ENCODE data around the gene SCN8A.
"Not testable (repeated sequence)": the region's sequence is repeated elsewhere in the genome, so short reads cannot be mapped to it uniquely, and the experiment has no call there.

The SCN8A gene

DNA sequence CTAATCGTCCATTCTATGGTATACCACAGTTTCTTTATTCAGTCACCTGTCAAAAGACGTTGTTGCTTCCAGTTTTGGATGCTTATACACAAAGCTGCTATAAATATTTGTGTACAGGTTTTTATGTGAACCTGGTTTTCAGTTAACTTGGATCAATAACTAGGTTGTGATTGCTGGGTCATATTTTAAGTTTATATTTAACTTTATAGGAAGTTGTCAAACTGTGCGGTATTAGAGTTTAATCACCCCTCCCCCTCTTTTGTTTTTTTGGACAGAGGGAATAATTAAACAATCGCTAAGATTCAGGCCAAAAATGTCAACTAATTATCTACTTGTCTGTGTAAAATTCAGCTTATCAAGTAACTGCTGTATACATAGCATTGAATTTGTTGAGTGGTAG lies 34.3 kb downstream of the SCN8A start:
- no peak for DNase-seq (ENCODE audit: low spot score)

DNA sequence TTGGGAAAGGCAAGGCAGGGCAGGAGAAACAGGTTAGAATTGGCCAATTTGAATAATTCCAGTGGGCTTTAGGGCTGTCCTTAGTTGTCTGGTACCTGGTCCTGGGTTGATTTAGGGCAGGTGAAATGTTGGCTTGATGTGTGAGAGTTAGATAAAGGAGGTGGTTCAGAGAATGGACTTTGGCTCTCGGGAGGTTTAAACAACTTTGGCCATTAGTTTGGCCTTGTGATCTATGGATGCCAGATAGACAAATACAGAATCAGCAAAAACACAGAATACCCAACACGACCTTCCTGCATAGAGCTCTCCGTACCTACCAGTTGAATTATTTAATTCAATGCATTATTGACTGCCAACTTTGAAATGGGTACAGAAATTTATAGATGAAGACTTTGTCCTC lies 35.1 kb downstream of the SCN8A start:
- no peak for DNase-seq (ENCODE audit: low spot score)

DNA sequence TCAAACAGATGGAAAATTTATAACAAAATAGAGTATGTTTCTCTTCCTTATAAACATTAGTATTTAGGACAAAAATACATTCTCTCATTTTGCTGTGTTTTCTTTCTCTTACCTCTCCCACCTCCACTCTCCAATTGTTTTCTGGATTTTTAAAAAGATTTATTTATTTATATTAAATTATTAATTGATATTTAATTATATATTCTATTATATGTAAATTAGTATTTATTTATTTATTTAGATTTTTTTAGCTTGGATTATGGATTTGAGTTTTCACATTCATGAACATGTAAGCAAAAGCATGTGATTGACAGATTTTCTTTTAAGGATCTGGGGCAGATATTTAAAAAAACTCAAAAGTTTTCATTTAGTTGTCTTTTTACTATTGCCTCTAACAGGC lies 35.6 kb downstream of the SCN8A start:
- DNase-seq (ENCODE audit: low spot score): no peak

DNA sequence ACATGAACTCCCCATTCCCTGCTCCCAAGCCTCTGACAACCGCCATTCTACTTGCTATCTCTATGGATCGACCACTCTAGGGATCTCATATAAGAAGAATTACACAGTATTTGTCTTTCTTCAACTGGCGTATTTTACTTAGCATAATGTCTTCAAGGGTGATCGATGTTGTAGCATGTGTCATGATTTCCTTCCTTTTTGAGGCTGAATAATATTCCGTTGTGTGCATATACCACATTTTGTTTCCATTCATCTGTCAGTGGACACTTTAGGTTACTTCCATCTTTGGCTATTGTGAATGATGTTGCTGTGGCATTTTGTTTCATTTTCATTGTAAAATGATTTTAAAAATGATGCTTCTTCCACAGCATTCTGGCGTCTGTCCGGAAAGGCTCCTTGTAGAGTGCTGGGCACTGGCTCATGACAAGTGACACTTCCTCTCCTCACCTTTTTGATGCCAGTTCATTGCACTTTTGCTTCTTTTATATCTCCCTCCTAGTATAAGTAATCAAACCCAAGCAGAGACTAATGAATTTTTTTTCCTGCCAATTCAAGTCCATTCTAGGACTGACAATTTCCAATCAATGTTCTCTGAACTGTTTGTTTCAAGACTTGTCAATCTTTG lies 39.3 kb downstream of the SCN8A start:
- DNase-seq (ENCODE audit: low spot score): no peak

DNA sequence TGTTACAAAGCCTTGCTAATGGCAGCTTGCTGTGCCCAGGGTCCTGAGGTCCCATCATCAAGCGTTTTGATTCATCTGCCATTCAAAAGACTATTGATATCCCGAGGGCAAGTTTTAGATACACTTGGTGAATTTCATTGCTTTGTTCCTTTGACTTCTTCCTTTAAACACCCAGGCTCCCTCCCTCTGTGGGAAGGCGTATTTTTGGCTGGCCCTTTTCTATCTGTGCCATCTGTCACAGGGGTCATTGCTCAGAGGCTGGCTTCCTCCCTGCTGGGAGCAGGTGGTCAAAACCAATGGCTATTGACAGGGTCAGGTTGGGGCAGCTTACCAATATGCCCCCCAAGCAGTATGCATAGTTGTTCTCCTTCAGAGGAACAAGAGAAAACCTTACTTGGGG lies 40.0 kb downstream of the SCN8A start:
- no peak for DNase-seq (ENCODE audit: low spot score)

DNA sequence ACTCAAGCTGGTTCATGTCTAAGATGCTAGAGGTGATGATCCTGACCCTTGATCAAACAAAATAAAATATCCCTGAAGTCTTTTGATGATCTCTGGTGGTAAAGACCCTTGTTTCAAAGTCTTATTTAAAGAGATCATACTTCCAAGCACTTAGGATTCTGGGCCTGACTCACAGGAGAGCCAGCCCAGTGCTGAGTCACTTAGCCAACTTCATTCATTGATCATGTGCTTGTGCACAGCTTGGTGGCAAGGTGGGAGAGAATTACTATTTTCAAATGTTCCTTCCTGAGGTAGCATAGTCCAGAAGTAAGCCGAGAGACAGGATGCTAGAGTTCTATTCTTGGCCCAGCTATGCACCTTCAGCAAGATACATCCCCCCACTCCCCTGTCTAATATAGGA lies 40.6 kb downstream of the SCN8A start:
- DNase-seq (ENCODE audit: low spot score): no peak

DNA sequence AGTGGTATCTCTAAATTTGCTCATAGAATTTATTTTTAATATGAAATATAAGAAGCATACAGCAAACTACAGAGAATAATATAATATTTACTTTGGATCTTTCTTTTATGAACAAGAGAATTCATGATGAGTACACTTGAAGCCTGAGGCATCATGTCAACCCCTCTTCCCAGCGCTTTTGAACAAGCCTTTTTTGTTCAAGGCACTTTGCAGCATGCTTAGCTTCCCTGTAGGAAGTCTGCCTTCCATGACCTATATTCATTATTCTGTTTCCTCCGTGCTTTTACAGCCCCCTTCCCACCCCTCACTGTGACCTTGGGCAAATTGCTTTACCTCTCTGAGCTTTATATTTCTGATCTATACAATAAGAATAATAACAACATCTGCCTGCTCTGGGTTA lies 41.6 kb downstream of the SCN8A start:
- no peak for DNase-seq (ENCODE audit: low spot score)

DNA sequence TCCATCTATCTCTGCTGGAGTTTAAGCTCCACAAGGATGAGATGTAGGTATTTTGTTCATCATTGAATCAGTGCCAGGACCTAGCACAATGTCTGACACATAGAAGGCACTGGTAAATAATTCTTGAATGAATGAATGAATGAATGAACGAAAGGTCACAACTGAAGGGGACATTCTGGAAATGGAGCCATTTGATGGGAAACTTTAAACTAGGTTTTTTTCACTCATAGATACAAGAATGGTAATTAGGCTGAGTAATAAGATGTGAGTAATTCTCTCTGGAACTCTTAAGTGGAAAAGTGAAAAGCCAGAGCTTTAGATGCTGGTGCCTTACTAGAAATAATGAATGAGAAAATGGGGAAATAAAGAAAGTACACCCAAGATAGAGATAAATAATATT lies 44.3 kb downstream of the SCN8A start:
- DNase-seq (ENCODE audit: low spot score): no peak

DNA sequence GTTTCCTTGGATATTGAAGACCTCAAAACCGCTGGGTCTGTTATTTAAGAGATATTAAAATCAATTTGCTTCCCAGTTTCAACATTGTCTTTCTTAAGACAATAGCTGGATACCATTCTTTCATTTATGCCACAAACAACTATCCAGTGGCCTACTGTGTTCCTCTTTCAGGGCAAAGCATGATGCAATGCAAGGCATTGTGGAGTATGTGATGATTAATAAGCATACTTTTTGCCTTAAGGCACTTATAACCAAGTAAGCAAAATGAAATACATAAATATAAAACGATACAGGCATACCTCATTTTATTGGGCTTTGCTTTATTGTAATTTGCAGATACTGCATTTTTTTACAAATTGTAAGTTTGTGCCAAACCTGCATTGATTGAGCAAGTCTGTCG lies 45.5 kb downstream of the SCN8A start:
- DNase-seq (ENCODE audit: low spot score): no peak

DNA sequence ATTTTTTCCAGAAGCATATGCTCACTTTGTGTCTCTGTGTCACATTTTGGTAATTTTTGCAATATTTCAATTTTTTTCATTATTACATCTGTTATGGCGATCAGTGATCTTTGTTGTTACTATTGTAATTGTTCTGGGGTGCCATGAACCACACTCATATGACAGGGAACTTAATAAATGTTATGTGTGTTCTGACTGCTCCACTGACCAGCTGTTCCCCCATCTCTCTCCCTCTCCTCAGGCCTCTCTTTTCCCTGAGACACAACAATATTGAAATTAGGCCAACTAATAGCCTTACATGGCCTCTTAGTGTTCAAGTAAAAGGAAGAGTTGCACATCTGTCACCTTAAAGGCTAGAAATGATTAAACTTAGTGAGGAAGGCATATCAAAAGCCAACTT lies 46.0 kb downstream of the SCN8A start:
- no peak for DNase-seq (ENCODE audit: low spot score)

DNA sequence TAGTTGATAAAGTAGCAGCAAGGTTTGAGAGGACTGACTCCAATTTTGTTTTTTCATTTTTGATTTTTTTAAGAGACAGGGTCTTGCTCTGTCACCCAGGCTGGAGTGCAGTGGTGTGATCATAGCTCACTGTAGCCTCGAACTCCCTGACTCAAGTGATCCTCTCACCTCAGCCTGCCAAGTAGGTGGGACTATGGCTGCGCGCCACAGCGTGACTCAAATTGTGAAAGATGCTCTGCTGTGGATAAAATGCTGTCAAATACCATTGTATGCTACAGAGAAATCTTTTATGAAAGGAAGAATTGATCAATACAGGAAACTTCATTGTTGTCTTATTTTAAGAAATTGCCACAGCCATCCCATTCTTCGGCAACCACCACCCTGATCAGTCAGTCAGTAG lies 48.3 kb downstream of the SCN8A start:
- no peak for DNase-seq (ENCODE audit: low spot score)

DNA sequence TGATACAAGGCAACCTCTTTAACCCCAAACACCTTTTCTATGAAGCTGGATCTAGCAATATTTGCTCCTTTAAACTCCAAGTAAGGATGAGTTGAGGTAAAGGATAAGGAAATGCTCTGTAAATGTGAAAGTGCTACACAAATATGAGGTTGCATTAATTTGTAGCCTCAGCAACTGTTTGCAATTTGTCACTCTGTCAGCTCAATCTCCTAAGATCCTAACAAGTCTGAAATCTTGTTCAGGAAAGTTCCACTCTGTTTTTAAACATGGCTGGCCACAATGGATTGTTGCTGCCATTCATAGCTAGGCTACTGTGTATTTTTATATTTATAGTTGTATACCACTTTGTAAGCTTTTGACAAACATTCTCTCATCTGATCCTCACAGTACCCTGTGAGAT lies 51.3 kb downstream of the SCN8A start:
- DNase-seq (ENCODE audit: low spot score): no peak

DNA sequence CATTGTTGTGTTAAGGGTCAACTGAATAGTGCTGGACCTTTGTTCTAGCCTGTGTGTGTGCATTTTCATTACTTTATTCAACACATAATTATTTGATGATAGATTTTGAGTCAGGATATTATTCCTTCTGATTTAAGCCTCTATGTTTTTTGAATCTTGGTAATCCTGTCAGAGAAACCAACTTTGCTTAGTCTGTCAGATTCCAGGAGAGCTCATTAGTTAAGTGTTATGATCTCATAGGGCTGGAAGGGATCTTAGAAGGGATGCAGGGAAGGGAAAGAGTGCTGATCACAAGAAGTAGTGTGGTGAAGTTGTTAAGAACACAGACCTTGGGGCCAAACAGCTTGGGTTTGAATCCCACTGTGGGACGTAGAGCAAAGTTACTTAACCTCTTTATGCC lies 52.9 kb downstream of the SCN8A start:
- DNase-seq (ENCODE audit: low spot score): no peak

DNA sequence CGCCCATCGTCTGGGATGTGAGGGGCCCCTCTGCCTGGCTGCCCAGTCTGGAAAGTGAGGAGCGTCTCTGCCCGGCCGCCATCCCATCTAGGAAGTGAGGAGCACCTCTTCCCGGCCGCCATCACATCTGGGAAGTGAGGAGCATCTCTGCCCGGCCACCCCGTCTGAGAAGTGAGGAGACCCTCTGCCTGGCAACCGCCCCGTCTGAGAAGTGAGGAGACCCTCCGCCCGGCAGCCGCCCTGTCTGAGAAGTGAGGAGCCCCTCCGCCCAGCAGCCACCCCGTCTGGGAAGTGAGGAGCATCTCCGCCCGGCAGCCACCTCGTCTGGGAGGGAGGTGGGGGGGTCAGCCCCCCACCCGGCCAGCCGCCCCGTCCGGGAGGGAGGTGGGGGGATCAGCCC lies 53.7 kb downstream of the SCN8A start:
- not testable (repeated sequence) for DNase-seq (ENCODE audit: low spot score)

DNA sequence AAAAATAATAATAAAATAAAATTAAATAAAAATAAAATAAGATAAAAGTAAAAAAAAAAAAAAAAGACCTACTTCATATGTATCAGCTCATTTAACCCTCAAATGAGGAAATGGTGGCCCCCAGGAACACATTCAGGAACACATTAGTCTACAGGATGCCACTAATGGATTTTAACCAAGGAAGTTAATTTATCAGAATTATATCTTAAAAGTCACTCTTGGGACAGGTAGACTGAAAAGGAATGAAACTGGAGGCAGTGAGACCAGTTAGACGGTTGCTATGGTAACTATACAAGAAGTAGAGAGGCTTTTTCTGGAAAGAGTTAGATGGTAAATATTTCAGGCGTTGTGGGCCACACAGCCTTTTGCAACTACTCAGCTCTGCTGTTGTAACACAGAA lies 54.9 kb downstream of the SCN8A start:
- no peak for DNase-seq (ENCODE audit: low spot score)

DNA sequence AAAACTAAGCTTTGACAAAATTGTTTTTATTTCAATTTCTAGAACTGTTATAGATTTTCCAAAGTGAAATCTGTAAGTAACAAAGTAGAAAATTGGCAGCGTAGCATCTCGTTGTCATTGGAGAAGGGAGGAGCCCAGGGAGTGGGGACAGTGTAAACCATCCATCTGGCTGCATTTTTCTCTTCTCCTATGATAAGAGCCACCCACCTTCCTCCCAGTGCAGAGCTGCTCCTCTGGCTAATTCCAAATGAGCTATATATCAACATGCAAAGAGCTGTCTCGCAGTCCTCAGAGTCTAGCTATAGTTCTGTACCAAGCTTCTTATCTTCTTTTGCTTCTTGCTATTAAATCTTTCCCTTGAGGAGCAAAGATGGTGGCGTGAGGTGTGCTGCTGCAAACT lies 56.6 kb downstream of the SCN8A start:
- no peak for DNase-seq (ENCODE audit: low spot score)

DNA sequence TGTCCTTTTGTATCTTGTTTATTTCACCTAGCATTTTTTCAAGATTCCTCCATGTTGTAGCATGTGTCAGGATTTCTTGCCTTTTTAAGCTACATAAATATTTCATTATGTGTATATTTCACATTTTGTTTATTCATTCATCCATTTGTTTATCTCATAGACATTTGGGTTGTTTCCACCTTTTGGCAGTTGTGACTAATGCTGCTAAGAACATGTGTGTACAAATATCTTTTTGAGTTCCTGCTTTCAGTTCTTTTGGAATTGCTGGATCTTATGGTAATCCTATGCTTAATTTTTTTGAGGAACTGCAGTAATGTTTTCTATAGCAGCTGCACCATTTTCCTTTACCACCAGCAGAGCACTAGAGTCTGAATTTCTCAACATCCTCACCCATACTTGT lies 62.4 kb downstream of the SCN8A start:
- no peak for DNase-seq (ENCODE audit: low spot score)

DNA sequence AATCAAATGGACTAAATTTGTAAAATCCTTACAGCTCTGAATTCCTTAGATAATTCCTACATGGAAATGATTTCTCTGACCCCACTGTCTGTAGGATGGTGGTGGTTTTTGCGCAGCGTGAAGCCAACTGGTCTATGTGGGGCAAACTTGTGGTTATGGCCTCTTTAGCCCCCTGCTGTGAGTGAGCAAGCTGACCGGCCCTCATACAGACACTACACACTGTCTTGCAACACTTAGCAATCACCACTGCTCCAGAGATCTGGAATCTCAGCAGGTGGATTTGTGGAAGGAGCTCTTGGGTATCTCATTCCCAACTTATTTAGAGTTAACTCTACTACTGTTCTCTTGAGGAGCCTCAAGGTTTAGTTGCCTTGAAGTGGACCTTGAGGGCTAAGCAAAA lies 70.2 kb downstream of the SCN8A start:
- no peak for DNase-seq (ENCODE audit: low spot score)

DNA sequence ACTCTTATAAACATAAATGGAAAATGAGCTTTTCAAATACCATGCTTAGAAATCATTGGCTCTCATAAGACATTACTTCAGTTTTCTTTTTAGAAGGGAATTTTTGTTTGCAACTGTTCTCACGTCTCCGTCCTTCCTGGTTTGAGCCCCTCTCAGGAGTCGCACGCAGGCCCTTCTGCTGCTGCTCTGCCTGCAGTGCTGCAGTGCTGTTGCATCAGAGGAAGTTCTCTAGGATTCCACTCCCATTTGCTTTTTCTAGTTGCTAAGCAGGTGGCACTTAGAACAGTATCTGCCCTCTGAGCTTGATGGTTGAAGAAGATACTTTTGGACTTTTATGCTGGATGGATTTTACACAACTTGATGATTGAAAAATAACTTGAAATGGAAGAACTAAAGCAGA lies 70.8 kb downstream of the SCN8A start:
- no peak for DNase-seq (ENCODE audit: low spot score)

DNA sequence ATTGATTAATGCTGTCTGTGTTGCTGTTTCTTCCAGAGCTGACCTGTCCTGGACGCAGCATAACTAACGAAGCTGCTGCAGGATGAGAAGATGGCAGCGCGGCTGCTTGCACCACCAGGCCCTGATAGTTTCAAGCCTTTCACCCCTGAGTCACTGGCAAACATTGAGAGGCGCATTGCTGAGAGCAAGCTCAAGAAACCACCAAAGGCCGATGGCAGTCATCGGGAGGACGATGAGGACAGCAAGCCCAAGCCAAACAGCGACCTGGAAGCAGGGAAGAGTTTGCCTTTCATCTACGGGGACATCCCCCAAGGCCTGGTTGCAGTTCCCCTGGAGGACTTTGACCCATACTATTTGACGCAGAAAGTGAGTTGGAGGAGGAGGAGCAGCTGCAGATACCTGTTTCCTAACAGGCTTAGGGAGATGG lies 71.7 kb downstream of the SCN8A start:
- no peak for DNase-seq (ENCODE audit: low spot score)

DNA sequence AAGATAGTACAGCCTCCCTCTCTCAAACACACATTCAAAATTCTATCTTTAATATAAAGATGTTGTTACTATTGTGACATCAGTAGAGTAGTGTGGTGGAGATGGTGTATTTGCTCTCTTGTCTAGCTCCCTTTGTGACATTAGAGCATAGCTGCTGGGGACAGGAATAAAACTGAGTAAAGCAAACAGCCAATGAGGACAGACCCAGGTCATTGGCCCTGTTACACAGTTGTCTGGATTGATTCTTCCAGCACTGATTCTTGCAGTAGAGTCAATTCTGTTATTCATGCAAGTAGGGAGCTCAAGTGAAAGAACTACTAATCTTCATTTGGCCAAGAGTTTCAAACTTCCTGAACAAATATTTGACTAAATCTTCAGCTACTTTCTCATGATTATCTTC lies 72.4 kb downstream of the SCN8A start:
- DNase-seq (ENCODE audit: low spot score): no peak

DNA sequence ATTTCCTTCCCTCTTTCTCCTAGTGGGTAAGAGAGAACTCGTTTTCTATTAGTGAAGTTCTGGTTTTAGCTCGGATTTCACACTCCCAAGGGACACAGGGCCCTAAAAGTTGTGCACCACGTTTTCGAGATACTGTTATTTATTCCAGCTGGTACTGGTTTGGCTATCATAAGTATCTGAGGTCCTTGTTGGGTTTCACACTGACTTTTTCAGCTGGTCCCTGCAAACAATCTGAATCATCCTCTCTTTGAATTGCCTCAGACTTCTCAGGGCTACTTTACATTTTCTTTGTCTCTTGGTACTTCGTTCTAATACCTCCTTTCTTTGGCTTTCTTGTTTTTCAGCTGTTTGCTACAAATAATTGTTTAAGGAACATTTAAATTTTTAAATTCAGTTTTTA lies 75.7 kb downstream of the SCN8A start:
- no peak for DNase-seq (ENCODE audit: low spot score)

DNA sequence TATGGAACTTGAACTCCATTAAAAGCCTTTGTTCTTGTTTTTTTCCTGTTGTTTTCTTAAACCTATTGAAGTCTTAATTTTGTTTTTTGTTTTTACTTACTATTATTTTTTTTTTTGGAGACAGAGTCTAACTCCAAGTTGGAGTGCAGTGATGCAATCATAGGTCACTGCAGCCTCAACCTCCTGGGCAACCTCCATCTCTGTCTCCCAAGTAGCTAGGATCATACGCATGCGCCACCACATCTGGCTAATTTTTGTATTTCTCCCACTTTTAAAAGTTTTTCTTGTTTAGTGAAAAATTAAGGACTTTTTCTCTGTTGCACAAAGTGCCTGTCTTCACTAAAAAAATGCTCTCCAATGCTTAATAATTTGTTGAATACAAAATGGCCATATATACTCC lies 76.2 kb downstream of the SCN8A start:
- DNase-seq (ENCODE audit: low spot score): no peak

DNA sequence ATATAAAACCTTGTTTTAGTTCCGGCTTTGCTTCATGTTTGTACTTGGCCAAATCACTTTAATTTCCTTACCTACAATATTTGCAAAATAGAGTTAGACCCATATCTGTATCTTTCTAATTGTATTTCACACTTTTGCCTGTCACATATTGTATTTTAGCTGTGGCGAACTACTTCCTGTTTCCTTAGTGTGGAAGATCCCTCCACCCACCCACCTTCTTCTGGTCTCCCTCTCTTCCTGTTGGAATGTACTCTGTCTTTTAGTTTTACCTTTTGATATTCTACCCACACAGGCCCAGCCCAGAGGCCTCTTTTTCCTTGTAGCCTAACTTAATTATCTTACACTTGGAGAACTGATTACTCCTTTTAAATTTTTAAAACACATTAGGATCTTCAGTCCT lies 78.2 kb downstream of the SCN8A start:
- DNase-seq (ENCODE audit: low spot score): no peak

DNA sequence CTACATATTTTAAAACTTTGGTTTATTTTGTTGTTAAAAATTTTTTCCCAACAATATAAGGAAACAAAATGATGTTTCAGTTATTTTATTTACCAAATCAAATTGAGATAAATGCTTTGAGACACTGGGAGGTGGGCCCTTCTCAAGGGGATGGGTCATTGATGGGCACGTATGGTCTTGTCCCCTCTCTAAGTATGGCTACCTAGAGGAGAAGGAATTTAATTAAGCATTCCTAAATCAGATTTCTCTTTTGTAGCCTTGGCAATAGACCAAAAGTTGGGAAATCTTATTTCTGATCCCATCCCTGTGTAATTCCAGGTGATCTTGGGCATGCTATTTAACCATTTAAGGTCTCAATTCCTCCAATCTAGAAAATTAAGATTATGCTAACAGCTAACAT lies 79.0 kb downstream of the SCN8A start:
- no peak for DNase-seq (ENCODE audit: low spot score)
